DMS153 treated with DMSO at 0.1 percent for 48 hours (cell line): ENCODE results near the gene BCAR3.

Experiments used
- DNase-seq: peaks from one replicate; lab custom pipeline; 2025; ENCODE audit not compliant: unreplicated experiment; lab: John Stamatoyannopoulos, UW

Gene BCAR3

DNA sequence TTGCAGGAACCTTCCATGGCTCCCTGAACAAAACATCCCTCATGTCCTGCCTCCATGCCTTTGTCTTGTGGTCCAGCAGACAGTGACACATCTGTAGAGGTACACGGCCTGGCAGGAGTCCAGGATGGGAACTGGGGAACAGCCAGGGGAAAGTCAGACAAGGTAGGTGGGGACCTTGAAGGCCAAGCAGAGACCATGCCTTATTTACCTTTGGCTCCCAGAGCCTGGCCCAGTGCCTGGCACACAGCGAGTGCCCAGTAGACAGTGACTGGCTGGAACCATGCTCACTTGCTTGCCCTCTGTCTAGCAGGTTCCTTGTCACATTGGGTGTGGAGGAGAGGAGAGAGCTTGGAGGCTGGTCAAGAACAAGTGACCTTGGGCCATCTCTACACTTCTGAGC is 81.0 kb downstream of the BCAR3 start:
- DNase-seq = no peak

DNA sequence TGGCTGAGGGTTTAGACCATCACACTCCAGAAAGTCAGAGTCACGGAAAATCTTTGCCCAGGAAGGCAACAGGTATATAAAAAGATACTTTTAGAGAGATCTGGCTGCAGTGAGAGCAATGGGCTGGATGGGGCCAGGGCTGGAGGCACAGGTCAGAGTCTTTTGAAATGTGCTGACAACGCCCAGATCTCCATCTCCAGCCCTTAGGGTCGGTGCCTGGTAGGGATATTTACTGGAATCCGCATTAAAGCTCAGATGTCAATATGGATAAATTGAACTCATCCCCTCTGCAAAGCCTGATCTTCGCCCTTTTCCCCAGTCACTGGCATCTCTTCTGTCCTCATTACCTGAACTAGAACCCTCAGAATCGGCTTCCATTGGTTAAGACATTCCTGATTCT is 82.2 kb downstream of the BCAR3 start:
- no peak for DNase-seq

DNA sequence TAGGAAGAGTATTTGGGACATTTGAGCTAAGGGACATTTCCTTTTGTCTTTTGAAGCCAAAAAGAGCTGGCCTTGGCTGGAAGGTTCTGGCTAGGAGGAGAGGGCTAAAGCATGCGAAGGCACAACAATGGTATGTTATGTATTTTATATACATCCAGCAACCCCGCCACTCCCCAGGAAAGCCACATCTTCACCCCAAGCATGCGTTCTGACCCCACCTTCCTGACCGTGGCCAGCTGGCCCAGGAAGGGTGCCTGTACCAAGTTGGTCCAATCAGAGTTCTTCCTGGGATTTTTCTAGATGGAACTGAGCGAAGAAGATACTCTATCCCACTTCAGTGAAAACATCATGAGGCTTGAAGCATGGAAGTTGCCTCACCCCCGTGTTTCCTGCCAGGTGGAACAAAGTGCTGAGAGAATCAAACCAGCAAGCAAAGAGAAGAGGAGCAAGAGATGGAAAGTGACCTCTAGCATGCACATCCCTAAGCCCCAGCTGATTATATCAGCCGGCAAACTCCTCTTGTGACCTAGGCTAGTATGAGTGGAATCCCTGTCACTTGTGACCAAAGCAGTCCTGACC is 82.7 kb downstream of the BCAR3 start:
- DNase-seq = no peak

DNA sequence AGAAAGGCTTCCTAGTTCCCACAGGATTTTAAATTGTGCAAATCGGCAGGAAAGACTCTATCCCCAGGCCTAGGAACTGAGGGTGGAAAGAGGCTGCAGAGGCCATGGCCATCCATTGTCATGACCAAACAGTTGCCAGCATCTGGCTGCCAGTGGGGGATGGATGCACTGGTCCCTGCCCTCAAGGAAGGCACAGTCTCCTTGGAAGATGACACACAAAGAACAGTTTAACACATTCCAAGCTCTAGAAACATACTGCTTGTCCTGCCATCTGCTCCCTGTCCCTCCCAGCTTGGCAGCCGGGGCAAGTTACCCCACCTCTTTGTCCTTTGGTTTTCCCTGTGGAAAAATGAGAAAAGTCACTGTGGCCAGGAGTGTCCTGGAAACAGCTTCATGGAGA is 83.2 kb downstream of the BCAR3 start:
- no peak for DNase-seq

DNA sequence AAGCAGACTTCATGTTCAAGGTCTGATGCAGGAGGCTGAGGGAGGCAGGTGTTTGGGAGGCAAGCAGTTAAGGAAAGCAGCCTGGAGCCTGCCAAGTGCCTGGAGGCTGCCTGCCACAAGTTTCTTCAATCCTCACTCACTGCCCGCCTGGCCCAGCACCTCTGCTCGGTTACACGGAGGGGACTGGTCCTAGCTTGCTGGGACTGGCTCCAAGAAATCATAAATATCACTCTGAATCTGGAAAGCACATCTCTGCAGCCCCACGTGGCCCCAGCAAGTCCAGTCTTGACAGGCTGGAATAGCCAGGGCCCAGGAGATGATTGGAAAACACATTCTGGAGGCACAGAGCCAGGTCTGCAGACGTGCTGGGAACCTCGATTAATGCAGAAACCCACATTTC is 83.9 kb downstream of the BCAR3 start:
- DNase-seq = no peak

DNA sequence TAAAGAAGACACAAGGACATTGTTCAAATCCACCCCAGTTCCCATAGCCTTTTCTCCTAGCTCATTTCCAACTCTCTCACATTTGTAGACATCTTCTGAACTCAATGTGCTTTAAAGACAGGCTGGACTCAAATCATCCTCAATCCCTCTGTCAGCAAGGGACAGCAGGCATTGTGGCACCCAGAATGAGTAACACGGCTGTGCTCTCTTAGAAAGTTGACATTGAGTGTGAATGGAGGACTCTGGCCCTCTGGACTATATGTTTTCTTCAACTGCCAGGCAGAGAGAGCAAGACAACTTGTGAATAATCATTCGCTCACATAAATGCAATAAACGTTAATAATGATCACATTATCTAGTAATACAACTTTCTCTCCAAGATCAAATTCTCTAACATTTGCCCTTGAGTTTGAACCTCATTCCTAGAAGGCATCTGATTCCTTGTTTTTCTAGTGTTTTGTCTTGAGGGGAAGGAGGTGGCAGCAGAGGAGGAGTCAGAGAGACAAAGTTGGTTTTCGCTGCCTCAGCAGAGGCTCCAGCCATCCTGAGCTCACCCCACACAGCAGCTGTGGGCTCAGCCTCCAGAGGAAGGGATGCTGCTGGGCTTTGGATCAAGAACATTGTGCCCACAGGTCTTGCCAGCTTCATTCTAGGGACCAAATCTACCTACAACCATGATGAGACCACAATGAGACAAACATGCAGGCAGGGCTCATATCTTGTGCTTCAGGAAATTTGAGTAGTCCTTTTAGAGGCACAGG is 85.1 kb downstream of the BCAR3 start:
- no peak for DNase-seq

DNA sequence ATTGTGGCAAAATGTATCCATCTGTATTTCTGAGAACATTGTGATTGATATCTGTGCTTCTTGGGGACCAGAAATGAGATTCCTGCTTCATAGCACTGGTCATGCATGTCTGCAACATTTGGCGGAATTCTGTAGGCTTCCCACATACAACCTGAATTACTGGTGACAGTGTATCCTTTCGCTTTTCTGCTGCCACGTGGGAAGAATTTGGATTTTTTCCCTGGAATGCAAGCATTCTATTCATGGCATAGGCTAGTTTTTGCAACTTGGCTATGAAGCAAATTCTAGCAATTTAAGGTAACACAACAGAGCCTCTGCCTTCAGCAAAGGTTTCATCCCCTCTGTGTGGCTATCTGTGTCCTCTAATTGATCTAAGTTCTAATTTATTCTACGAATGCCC is 85.9 kb downstream of the BCAR3 start:
- DNase-seq = no peak

DNA sequence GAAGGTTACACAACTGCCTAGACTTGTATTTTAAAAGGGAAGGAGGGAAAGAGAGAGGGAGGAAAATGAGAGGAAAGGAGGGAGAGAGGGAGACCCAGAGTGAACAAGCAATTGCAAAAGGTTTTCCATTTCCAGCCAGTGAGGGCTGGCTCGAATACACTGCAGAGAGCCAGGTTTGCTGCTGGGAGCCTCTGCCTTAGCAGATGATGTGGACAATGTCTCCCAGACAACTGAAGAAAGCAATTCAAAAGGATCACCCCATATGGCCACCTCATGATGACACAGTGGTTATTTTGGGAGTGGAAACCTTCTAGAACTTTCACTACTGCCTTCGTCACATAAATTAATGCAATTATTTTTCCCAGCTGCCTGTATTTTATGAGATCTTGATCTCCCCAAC is 86.4 kb downstream of the BCAR3 start:
- no peak for DNase-seq

DNA sequence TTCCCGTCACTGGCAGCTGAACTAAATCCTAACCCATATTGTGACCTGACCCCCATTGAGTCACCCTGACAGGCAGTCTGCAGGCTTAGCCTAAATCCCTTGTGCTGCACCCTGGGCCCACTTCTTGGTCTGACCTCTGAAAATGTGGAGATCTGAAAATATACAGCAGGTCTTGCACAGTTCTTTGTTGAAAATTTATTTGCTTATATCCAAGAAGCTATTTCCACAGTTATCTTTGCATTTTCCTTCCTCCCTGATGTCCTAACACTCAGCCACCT is 87.1 kb downstream of the BCAR3 start:
- DNase-seq = no peak

DNA sequence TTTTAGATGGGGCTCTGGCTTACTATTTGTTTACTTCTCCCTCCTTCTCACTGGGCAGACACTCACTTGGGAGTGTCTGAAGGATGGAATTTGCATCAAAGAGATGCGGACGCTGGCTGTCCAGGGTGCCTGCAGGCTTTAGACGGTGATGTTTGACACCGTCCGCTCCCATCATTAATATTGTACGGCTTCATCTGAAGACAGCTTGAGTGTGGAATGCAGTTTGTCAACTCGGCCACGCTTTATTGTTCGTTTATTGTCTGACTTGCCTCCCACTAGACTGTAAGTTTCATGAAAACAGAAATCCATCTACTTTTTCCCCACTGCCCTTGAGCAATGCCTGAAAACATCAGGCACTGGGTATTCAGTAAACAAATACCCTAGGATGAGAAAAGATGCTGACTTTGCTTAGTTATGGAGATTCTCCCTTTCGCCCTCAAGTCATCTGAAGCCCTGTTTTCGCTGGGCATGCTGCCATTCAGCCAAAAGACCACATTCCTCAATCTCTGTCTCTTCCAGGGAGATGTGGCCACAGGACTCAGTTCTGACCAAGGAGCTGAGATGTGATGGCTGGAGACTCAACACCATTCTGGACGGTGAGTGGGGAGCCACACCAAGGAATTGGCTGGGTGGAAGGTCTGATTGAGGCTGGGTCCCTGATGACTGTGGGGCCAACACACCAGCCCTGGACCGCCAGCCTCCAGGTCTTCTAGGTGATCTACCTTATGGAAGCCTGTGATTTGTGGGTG is 87.6 kb downstream of the BCAR3 start:
- no peak for DNase-seq

DNA sequence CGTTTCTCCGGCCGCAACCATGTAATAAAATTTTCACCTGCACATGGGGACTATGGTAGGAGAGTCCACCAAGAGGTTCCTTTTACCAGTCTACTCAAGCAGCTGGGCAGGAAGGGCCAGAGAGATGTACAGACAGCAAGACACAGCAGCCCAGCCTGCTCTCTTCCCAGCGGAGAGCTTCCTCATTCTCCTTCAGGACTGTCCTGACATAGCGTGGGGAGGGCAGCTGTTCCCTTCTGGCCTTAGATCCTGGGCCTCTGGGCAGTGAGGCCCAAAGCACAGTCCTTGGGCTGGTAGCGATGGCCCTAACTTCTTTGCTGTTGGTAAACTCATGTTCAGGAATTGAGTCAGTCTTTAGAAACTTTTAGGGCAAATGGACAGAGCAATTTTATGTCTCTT is 89.1 kb downstream of the BCAR3 start:
- no peak for DNase-seq

DNA sequence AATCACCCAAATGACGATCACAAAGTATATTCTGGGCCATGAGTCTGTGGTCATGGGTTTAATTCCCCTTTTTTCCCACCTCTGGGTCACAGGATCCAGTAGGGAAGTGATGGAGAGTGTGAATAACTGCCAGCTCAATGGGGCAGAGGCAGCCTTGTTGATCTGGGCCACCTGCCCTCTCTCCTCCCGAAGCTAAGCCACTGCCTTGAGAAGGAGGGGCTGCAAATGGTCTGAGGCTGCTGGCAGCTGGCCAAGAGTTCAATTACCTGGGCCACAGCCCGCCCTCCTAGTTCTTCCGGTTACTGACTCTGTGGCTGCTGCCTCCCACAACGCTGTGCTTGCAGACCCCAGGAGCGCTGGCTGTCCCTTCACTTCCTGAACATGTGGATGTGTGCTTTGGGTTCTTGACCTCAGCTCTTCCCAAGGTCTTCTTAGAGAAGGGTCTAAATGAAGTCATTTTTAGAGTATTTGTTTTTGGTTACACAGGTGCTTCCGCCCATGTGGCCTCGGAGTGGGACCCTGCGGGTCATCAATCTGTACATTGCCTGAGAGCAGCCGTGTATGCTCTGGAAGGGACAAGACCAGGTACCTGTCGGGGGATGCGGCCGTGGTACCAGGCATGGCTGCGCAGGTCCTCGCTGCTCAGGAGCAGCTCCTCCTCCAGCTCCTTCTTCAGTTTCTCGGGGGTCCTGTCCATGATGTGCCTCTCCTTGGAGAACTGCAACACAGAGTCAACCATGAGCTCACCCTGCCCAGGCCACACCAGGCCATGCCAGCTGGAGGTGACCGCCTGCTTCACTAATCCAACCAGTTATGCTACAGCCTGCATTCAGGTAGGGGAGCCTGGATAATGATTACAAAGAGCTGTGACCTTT is 89.7 kb downstream of the BCAR3 start:
- peak; percentile 97 for DNase-seq

DNA sequence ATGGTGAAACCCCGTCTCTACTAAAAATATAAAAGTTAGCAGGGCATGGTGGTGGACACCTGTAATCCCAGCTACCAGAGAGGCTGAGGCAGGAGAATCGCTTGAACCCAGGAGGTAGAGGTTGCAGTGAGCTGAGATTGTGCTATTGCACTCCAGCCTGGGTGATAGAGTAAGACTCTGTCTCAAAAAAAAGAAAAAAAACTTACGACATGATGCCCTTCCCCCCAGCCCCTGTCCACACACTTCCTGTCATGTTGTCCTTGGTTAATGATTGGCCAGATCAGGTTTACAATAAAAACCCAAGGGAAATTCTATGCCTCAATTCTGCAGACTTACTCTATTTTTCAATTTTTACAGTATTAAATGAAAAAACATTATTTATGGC is 90.4 kb downstream of the BCAR3 start:
- DNase-seq = peak; percentile 68

DNA sequence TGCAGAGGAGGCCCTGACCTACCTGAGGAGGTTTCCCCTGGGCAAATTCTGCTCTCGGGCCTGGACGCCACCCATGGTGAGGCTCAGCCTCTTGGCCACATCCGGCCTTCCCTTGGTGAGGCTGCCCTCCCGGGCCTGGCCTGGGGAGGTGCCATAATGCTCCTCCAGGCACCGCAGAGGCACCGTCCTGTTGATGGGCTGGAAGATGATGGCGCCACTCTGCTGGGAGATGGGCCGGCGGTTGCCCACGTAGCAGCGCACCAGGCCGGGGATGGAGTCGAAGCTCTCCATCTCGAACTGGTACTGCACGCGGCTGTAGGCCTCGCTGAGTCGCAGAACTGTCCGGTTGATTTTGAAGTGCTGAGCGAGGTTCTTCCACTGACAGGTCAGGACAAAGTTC is 92.7 kb downstream of the BCAR3 start:
- no peak for DNase-seq

DNA sequence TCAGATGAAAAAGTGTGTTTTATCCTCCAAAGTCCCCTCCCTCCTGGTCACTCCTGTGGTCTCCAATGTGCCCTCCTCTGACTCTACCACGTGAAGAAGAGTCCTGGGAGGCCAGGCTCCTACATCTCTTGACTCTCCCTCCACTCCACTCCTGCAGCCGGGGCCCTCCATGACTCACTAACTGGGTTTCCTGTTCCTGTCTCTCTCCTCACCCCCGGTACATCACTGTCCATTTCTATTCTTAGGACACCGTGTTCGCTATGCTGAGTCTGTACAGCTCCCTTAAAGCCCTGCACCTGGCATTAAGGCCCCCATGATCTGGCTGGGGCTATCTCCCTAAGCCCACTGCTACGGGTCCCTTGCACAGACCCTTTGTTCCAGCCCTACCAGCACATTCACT is 93.4 kb downstream of the BCAR3 start:
- DNase-seq = no peak

DNA sequence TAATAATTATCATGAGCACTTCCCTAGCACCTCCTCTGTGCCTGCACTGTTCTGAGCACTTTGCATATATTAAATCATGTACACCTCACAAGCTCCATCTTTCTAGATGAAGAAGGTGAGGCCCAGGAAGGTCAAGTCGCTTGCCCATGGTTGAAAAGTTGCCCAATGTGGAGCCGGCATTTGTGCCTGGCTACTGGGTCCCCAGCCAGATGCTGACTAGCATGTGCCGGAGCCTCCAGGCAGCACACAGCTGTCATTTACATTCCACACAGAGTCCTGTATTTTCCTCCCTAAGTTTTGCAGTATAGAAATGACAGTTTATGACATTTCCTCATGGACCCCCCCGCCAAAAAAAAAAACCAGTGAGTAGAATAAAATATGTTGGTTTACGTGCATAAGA is 94.3 kb downstream of the BCAR3 start:
- no peak for DNase-seq

DNA sequence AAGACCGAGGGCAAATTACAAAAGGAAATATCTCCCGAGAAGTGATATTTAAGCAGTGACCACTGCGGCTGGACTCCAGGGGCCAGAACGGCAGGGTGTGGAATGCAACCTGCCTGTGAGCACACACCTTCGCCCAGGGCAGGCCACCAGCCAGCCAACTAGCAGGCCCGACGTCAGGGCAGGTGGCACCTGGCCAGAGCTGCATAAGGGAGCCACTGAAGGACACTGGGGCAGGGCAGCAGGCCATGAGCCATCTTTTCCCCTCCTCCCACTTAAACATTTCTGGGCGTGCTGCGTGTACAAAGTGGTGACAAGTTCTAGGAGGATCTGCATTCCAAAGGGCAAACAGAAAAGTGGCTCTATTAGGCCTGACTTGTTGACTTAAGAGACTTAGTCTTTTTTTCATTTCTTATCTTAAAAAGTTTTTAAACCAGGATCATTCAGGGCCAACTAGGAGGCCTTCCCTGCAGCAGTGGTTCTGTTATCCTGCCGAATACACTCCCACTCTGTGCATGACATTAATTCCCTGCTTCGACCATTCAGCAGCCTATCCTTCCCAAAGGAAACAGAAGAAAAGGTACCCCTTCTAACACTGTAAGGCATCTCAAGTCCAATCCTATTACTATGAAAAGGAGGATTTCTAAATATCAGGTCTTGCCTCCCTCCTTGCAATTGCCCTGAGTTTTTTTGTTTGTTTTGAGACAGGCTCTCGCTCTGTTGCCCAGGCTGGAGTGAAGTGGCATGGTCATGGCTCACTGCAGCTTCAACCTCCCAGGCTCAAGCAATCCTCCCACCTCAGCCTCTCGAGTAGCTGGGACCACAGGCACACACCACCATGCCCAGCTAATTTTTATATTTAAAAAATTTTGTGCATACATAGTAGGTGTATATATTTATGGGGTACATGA is 96.3 kb downstream of the BCAR3 start:
- DNase-seq = no peak

DNA sequence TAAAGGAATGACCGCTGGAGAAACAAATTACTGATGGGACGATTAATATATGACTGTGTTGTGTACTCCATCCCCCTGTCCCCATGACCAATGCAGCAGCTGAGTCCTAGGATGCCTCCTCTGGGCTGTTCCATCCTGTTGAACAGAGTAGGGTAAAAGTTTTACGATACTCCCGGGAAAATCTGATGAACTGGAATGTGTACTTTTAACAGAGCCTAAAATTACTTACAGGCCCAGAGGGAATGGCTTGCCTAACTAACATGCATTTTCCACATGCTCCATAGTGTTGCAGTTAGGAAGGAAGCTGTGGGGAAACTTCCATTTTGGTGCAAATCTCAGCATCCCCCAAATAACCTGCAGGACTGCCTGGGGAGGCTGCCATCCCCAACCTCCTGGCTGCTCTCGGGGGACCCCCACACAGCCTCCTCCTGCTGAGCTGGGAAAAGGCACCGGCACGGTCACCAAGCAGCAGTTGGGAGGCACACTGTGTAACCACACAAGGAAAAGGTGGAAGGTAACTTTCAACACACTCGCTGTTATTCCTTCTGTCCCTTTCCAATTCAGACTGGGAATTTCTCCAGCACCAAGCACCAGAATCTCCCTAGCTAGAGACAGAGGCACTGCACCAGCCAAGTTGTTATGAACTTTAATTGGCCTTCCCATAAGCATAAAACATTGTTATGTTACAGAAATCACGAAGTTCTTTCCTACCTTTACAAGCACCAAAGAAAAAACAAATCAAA is 97.2 kb downstream of the BCAR3 start:
- DNase-seq = no peak

DNA sequence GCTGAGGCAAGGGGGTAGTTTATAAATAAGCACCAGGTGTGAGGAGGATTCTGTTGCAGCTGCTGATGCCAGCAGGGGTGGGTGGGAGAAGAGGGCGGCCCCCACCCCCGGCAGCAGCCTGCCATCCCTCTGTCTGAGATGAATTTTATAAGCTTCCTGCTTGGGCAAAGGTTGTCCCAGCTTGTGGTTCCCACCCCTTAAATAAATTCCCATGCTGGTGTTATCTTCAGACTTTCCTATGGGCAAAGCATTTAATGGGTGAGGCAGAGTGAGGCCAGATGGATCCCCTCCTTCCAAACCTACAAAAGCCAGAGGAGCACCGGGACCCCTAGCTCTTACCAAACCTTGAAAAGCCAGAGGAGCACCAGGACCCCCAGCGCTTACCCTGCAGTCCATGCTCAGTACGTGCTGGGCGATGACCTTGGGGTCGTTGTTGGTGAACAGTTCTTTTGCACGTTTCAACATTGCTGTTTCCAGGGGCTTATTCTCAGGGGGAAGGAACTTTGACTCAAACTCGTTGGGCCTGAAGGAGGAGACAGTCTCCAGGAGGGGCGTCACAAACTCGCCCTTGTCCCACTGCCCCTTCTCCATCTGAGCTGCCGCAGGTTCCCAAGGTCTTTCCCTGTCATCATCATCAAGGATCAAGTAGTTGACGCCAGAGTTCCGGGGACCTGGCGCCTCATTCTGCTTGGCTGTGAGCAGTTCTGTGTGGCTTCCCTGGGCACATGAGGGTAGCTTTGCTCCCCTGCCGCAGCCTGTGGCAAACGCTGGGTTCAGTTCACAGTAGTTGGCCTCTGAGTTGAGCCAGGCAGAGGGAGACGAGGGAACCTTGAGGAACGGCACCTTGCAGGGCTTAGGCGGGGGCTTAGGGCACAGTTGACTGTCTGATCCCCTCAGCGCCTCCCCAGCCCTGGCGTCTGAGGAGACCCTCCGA is 99.5 kb downstream of the BCAR3 start:
- DNase-seq = no peak
